Measurements from ENCODE around the gene LYZL6.

Gene LYZL6

GRCh38 chr17:35943537-35943936 lies at the start of gene LYZL6:
TSS of gene LYZL6 (minus strand) at chr17:35943713. CDS start at chr17:35939356, 4,357 bp downstream.
- POLR2A ChIA-PET (ENCODE audit: low non-redundant PET): no interaction called here
- TF ChIP-seq CTCF (conservative IDR thresholded peaks at IDR 0.05; ENCODE audit: low read depth): no peak
- CTCF ChIA-PET: interaction anchor here (0.6 kb wide), 1 partner anchor 16 kb away, joined by 5 read pairs; no protein-coding TSS in a partner anchor
- DNase-seq (ENCODE audit: low spot score): no peak
- no peak within 1 kb of the TSS for H3K27ac ChIP-seq

- POLR2A ChIA-PET (ENCODE audit: low non-redundant PET): no interaction called here
- H3K27ac ChIP-seq: no peak overlapping the region
- CTCF ChIA-PET: no interaction called here
- no peak for TF ChIP-seq CTCF (conservative IDR thresholded peaks at IDR 0.05; ENCODE audit: low read depth)
- DNase-seq (ENCODE audit: low spot score): no peak
Observed at GRCh38 chr17:35991075-35991474, 47.6 kb upstream of the LYZL6 start.

- TF ChIP-seq CTCF (conservative IDR thresholded peaks at IDR 0.05; ENCODE audit: low read depth): no peak
- ChIA-PET POLR2A (ENCODE audit: low non-redundant PET) (no interaction called here), CTCF (no interaction called here)
- no peak overlapping the region for H3K27ac ChIP-seq
- no peak for DNase-seq (ENCODE audit: low spot score)
Observed at GRCh38 chr17:35988164-35988563, 44.7 kb upstream of the LYZL6 start.

GRCh38 chr17:35986643-35987042 lies 43.1 kb upstream of the LYZL6 start, which contains the start of gene CCL14:
TSS of gene CCL14 (minus strand) at chr17:35986729. CDS start at chr17:35986649, 80 bp downstream.
- no peak for DNase-seq (ENCODE audit: low spot score)
- H3K27ac ChIP-seq: no peak within 1 kb of the TSS
- TF ChIP-seq CTCF (conservative IDR thresholded peaks at IDR 0.05; ENCODE audit: low read depth): no peak
- ChIA-PET CTCF (no interaction called here), POLR2A (ENCODE audit: low non-redundant PET) (no interaction called here)

GRCh38 chr17:35984140-35984539 lies 40.6 kb upstream of the LYZL6 start:
- no peak for TF ChIP-seq CTCF (conservative IDR thresholded peaks at IDR 0.05; ENCODE audit: low read depth)
- DNase-seq (ENCODE audit: low spot score): no peak
- CTCF ChIA-PET: no interaction called here
- H3K27ac ChIP-seq: no peak overlapping the region
- POLR2A ChIA-PET (ENCODE audit: low non-redundant PET): no interaction called here

- CTCF ChIA-PET: interaction anchor here (0.6 kb wide), 2 partner anchors 220 to 1834 kb away, joined by 3 to 4 read pairs; no protein-coding TSS in a partner anchor
- H3K27ac ChIP-seq: no peak overlapping the region
- DNase-seq (ENCODE audit: low spot score): no peak
- POLR2A ChIA-PET (ENCODE audit: low non-redundant PET): no interaction called here
- no peak for TF ChIP-seq CTCF (conservative IDR thresholded peaks at IDR 0.05; ENCODE audit: low read depth)
Observed at GRCh38 chr17:35982409-35983191, 39.1 kb upstream of the LYZL6 start.

Measured in RWPE1 (cell line).